DMS153 treated with DMSO at 0.1 percent for 48 hours (cell line): ENCODE data around the gene ASPA.
"Not testable (repeated sequence)": the region's sequence is repeated elsewhere in the genome, so short reads cannot be mapped to it uniquely, and the experiment has no call there.

Source experiments
- DNase-seq: peaks from one replicate; lab custom pipeline; 2025; ENCODE audit not compliant: unreplicated experiment; lab: John Stamatoyannopoulos, UW

The ASPA gene

DNA sequence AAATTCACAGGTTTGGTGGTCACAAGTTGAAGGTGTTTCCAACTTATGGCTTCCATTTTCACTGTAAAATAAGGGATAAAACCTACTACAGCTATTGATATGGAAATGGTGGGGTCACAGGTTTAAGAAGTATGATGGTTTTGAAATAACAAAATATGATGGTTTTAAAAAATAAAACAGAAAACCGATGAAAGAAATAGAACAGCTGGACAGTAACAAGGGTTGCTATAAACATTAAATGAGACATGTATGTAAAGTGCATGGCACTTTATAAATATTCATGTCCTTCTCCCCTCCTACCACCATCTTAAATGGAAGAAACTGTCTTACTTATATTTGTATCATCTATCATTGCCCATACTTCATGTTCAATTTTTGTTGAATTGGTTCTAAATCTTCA lies 31.3 kb downstream of the ASPA start:
- no peak for DNase-seq

DNA sequence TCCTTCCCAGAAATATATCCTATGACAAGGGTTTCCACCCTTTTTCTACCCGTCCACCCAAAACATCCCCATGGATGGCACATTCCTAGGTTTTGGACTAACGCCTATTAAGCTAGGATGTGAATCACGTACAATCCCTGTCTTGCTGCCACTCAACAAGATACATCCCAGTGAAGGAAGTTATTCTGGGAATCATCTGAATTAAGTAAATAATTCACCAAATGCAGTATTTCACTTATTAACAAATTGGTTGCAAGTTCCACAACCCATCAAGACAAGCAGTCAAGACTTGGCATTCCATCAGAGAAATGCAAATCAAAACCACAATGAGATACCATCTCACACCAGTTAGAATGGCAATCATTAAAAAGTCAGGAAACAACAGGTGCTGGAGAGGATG lies 32.1 kb downstream of the ASPA start:
- no peak for DNase-seq

DNA sequence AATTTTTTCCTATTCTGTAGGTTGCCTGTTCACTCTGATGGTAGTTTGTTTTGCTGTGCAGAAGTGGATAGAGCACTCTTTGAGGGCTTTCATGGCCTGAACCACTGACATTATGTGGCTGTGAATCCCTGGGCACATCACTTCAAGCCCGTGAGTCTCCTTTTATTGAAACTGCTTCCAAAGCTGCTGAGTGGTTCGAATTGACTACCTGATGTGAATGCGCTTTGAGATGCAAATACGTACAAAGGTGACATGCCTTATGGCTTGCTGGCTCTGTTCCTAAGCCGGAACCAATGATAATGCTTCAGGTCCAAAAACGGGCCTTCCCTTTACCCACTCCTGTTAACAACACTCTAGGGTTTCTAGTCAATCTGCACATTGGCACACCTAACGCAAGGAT lies 34.3 kb downstream of the ASPA start:
- DNase-seq, result no peak

DNA sequence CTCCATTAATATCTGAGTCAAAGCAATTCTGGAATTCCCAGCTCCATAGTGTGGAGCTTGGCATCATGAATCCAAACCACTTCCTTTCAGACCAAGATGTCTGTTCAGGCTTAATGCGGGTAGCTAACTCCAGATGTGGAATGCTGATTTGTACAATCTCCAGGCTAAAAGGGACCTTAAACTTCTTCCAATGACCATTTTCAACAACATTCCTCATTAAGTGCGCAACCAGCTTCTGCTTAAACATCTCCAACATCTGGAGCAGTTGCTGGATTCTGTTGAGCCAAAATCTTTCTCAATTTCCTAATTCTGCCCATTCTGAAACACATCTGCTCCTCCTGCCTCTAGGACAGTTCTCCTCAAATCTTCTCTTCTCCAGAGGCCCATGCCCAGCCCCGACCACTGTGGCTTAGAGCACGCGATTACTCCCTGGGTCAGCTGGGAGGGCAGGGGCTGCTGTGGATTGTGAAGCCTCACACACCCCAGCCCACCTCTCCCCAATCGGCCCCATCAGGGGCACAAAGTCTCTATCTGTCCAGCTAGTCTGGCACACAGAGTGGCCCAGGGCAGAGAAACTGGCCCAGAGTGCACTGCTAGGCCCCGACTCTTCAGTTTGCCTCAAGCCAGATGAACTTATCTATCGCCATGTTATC lies 36.2 kb downstream of the ASPA start:
- DNase-seq, result no peak

DNA sequence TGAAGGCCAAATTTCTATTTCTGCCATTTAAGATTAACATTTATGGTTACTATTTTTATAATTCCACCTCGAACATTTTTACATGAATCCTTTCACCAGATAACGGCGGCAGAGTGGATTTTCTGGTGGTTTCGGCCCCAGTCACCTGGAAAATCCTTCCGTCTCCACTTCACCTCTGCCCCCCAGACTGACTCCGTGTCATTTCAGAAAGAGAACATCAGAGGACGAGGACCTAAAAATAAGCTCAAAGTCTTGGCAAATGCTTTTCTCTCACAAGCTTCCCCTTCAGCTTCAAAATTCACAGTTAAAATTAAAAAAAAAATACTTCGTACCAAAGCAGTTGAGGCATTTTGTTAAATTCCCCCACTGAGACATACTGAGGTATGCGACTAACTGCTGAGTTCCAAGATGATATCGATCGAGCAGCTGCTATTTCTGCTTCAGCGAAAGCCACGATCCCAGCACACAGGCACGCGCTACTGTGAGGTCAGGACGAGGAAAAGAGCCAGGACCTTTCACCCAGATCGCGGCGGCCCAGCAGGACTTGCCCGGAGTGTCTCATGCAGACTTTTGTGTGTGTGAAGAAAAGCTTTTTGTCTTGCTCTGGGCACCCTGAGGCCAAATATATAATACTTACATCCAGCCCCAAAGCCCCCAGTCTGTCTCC lies 36.8 kb downstream of the ASPA start:
- no peak for DNase-seq

DNA sequence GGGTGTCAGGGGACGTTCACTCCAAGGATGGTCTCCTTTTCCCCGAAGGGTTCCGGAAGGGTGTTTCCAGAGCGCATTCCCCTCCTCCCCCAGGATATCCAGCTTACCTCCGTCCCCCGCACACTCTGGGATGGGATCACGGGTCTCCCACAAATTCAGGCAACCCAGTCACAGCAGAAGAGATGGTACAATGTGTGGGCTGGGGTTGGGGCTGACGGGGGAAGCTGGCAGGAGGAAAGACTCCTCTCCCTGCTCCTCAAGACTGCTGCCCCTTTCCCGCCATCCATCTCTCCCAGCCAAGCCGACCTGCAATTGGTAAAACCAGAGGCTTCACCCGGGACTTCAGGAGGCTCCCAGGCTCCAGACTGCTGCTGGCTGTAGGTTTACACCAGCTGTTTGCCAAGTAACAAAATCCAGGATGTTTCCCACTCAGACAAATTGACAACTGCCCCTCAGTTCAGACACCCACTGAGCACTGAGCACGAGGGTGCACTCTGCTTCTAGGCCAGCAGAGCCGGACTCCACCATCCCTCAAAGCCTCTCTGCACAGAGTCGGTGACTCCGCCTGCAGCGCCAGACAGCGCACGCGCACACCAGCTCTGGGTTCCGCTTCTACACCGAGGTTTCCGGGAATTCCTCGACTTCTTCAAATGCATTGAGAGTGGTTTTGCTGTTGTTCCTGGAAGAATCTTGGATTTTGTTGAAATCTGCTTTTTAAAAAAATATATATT lies 37.7 kb downstream of the ASPA start:
- no peak for DNase-seq

DNA sequence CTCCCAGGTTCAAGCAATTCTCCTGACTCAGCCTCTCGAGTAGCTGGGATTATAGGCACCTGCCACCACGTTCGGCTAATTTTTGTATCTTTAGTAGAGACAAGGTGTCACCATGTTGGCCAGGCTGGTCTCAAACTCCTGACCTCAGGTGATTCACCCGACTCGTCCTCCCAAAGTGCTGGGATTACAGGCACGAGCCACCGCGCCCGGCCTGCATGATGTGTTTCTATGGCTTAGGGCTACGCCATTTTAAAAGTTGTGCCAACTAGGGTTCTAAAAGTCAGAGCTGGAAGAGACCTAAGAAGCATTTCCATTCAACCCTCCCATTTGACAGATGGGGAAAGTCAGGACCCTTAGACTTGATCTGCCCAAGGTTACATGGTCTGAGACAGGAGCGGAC lies 38.4 kb downstream of the ASPA start:
- DNase-seq, result not testable (repeated sequence)

DNA sequence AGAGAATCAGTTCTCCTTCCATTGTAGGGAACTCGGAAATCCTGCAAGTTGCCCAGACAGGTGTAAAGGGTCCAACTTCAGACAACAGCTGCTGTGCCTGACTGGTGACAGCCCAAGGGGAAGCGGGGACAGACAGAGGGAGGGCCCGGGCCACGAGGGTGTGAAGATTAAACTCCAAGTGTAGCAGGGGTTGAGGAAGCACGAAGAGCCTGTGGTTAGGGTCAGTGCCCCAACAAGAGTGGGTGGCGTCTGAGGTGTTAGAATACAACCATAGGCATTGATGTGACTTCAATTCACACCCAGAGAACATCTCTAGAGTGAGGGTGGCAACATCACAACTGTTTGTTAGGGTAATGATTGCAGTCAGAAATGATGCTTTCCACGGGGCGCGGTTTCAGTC lies 39.1 kb downstream of the ASPA start:
- DNase-seq, result no peak

DNA sequence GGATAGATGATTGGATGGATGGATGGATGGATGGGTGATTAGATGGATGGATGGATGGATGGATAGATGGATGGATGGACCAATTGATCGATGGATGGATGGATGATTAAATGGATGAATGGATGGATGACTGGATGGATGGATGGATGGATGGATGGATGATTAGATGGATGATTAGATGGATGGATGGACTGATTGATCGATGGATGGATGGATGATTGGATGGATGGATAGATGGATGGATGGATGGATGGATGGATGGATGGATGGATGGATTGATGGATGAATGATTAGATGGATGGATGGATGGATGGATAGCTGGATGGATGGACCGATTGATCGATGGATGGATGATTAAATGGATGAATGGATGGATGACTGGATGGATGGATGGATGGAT lies 43.7 kb downstream of the ASPA start:
- DNase-seq, result not testable (repeated sequence)

DNA sequence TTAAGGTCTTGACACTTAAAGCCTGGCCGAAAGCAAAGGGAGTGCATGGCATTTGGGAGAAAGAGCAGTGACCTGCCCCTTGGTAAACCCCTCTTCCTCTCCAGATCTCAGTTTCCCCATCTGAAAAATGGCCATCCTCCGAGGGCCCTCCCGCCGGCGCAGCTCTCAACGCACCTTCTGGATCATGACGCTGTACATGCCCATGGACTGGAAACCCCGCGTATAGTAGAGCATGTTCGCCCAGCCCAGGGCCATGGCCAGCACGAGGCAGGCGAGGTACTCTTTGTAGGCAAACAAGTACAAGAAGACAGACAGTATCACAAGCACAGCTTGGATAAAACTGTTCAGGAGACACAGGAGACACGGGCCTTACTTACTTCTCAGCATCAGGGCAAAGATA lies 48.2 kb downstream of the ASPA start:
- DNase-seq, result no peak

DNA sequence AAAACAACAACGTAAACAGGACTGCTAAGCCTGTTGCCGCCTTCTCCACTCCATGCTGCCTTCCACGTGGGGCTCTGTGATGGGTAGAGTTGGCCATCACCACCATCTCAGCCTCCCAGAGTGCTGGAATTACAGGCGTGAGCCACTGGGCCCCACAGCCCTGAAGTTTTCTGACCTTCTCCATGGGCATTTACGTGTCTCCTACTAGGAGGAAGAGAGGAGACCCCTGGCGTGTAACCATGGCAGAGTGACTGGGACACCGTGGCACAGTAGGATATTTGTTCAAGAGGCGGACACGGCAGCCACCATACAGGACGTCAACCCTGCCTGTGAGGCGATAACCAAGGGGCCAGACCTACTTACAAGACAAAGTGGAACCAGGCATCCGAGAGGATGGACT lies 50.7 kb downstream of the ASPA start:
- no peak for DNase-seq

DNA sequence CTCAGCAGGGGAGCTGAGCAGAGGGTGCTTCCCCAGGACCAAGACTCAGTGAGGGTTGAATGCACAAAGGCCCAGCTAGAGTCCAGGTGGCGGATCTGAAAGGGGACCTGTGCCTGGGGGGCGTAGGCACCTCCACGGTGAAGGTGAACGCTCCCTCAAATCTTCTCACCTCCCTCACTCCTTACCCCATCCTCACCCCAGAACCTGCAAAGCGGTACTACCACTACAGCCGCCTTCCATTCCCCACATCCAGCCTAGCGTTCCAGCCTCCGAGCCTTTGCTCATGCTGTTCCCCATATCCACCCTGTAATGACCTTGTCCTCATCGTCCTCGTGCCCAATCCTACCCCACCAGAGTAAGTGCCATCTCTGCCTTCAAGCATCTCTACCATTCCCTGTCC lies 51.2 kb downstream of the ASPA start:
- no peak for DNase-seq

DNA sequence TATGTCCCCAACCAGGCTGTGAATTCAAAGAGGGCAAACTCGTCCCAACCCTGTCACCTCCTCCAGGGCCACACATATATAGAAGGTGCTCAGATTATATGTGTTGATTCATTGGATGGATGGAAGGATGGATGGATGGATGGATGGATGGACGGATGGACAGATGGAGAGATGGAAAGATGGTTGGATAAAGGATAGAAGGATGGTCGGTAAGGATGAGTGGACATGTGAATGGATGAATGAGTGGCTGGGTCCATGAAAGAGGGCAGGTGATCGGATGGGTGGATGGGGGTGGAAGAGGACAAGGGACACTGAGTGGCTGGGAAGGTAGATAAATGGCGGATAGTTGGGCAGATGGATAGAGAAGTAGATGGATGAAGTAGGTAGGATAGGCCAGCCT lies 51.7 kb downstream of the ASPA start:
- no peak for DNase-seq

DNA sequence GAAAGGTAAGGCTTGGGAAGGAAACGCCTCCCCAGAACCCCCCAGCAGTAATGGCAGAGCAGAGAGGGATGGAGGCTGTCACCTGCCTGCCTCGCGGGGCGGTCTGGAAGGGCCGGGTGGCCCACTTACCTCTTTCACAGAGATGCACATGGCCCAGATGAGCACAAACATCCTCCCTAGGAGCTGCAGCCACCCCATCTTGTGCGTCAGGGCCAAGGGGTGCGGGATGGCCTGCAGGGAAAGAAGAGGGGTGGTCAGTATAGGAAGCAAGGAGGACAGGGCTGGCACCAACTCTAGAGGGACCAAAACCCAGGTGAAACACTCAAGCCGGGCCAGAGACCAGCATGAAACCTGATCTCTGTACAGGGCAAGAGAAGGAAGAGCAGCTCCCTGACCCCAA lies 52.1 kb downstream of the ASPA start:
- no peak for DNase-seq

DNA sequence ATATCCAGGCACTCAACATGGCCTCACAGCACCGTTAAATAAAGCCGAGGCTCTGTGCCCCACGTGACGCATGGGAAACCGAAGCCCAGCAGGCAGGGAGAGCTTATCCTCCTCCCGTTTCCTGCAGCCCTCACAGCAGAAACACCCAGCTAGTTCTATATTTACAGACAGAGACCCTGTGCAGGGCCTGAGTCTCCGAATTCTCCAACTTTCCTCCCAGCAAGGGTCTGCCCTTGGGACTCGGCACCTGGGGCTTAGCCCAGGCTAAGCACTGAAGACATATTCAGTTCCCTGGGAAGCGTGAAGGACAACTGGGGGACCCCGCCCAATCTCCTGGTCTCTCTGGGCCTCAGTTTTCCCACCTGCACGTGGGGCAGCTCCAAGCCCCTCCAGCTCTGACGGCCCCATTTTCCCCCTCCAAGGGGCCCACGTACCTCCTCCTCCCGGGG lies 52.6 kb downstream of the ASPA start:
- DNase-seq, result no peak

DNA sequence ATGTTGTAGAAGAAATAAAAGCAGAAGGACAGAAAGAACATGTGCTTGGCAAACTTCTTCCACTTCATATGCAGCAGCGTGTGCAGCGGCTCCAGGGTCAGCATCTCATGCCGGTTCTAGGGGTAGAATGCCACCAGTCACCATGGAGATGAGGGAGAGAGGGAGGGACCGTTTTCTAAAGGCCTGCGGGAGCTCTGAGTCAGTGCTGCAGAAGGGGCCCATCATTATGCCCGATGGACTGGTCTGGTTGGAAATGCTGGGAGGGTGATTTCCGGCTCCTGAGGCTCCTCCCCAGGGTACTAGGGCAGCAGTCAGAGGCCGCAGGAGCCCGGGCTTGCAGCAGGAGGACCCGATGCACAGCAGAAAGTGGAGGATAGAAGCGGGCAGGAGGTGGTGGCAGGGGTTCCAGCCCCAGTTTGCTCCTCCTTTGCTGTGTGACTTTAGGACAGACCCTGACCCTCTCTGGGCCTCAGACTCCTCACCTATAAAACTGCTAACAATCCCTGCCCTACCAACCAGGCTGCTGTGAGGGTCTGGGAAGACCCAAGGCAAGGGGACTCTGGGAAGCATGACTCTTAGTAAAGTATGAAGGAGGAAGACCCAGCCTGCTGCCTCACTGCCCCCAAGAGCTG lies 53.2 kb downstream of the ASPA start:
- no peak for DNase-seq

DNA sequence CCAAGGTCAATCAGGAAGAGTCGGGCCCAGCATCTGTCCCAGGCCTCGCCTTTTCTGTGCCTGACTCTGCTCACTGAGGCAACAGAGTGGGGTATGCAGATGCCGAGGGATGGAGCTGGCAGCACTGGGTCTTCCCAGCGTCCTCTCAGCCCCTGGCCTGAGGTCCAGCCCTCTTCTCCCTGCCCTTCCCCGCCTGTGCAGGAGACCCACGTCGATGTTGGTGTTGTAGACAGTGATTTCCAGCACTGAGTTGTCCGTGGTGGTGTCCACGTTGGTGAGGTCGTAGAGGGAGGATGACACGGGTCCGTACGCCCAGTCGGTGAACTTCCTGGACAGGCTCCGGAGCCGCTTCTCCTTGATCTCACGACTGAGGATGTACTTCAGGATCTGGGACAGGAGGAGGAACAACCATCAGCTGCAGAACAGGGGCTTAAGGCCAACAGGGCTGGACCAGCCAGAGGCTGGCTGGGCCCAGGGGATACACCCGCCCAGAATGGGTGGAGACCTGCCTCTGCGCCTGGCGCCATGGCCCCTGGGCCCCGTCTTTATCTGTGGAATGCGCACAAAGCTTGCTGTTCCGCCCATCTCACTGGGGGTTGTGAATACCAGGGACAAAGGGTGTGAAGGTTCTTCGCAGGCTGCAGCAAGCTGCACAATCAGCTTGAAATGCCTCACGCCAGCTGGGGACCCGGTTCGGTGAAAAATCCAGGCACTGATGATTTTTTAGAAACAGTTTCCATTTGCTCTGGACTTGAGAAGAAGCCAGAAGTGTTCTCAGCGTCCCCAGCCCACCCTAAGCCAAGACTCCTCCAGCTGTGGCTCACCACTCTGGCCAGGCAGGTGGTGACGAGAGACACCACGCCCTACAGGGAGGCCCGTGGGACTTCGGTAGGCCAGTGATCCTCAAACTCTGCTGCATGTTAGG lies 54.3 kb downstream of the ASPA start:
- DNase-seq, result no peak

DNA sequence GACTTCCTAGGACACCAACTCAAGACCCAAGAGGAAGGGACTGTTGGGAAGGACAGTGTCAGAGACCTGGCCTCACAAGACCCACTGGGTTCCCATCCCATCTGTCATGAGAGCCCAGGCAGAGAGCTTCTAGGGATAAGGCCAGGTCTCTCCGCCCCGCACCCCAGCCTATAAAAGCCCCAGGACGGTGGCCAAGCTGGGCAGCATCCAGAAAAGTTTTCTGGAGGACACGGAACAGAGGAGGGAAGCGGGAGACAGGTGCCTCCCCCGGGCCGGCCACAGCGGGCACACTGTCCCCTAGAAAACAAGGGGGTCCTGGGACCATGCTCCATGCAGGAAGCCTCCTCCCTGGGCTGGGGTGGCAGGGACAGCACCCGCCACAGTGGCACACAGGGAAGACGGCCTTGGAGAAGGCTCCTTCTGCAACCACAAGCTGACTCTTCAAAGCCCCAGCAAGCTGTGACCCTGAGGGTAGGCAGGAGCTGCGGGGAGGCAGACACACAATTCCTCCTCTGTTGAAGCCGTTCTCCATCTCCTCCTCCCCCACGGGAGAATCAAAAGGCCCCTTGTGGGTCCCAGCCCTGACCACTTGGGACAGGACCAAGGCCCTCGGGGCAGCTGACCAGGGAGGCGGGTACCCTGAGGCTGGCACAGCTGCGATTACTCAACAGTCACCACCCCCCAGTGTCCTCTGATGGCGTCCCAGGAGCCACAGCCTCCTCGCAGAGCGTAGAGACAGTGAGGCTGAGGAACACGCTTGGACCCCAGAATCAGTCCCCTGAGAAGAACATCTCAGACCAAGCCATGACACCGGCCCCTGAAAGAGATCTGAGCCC lies 55.7 kb downstream of the ASPA start:
- DNase-seq, result no peak

DNA sequence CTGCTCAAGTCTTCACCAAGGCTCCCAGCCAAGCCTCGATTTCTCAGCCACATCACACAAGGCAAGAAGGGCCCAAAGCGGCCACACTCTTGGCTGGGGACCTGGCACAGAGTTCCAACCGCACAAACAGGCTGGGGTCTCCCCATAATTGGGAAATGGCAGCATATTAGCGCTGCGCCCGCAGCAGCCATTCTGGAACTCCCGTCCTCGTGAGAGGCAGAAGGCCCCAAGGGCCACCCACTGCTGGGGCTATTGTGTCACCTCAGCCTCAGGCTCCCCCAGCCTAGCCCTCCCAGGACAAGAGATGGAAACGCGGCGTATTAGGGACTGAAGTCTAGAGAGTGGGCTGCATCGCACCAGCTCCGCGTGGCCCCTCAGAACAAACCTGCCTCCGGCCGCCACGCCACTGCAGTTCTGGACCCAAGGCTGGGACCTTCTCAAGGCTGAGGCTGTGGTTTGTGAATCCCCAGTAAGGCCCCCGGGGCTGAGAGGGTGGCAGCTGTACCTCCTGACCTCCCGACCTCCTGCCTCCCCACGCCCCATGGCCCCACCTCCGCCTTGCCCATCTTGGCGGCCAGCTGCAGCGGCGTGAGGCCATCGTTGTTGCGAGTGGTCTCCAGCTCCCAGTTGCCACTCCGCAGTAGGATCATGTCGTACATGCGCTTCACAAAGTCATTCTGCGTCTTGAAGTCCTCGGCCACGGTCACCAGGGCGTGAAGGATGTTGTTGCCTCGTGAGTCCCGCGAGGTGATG lies 56.5 kb downstream of the ASPA start:
- no peak for DNase-seq
